HG03280 (cell line): ENCODE data around the gene TOX2.

Source experiments
- ATAC-seq: cut with Tn5 transposase; IDR thresholded peaks from one replicate; pipeline ENCODE4 v1.9.1; 2021; ENCODE audit warnings: mild to moderate bottlenecking, moderate library complexity; ENCODE audit not compliant: unreplicated experiment

The TOX2 gene

DNA sequence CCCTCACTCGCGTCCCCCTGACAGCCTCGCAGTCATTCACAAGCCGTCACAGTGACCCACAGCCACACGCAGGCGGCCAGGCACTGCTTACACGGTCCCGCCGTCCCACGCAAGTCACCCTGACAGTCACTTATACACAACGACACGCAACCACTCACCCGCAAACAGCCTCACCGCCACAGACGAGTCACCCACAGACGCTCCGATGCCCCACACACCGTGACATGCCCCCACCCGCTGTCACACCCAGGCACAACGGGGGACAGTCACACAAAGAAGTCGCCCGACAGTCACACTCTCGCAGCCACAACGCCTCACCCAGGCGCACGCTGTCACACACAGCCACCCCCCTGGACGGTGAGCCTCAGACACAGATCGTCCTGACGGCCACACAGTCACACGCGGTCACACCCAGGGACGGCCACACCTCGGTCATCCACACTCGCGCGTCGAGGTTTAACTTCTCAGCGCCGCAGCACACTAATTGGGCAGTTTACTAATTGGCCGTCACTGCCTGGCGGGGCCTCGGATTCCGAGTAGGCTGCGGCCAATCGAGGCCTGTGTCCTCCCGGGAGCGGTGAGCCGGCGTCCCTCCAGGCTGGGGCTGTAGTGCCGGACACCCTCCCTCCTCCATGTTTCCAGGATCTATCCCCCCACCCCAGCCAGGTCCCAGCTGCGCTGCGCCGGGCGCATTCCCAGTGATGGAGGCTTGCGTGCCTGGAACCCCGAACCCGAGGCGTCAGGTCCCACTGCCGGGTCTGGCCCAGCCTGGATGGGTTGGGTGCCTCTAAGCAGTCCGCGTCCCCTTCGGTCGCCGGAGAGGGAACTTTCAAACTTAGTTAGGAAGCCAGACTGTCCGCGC, 790 bp downstream of the TOX2 start:
- no peak for ATAC-seq

DNA sequence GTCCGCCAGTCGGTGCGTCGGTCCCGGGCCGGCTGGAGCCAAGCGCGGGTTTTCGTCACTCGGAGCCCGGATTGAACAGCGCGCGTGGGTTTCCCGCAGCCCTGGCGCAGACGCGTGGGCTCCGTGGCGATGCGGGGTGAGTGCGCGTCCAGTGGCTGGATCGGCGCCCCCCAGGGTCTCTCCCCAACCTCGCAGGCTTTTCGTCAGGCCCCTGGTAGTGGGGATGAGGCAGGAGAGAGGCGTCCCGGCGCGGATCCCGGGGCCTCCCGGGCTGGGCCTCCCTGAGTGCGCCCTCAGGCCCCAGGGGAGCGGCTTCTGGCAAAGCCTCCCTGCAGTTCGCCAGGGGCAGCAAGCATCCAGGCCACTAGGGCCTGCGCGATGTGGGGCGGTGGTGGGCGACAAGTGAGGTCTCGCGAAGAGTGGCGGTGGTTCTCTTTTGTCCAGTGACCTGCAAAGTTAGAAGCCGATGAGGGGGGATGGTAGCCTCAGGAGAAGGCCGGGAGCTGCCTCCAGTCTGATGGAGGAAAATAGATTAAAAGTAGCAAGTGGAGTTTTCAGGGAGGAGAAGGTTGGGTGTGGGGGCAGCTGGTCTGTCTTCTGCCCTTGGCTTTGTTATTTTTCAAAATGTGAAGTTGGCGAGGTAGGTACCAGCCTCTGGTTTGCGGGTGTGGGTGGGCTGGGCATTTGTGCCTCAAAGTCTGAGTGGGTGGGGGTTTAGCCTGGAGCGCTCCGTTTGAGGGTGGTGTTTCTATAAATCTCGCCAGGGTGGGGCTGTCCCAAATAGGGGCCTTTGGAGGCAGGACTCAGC, 1.6 kb downstream of the TOX2 start:
- ATAC-seq, result no peak

DNA sequence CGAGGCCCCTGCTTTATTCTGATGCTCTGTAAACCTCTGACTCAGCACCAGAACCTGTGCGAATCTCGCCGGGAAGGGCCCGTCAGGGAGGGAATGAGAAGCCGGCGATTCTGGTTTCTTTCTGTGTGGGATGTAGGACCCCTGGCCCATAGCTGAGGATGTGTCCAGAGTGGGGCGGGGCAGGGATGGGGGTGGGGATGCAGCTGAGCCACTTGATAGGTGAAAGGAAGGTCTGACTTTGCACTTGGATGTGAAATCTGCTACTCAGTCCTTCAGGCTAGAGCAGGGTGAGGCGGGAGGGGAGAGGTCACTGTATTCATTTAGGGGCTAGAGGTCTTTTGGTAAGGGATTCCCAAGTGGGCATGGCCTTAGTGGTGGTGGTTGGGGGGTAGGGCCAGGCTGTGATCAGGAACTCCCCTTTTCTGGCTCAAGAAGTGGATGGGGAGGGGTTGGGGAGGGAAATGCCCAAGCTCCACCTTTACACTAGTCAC, 2.3 kb downstream of the TOX2 start:
- ATAC-seq, result no peak

DNA sequence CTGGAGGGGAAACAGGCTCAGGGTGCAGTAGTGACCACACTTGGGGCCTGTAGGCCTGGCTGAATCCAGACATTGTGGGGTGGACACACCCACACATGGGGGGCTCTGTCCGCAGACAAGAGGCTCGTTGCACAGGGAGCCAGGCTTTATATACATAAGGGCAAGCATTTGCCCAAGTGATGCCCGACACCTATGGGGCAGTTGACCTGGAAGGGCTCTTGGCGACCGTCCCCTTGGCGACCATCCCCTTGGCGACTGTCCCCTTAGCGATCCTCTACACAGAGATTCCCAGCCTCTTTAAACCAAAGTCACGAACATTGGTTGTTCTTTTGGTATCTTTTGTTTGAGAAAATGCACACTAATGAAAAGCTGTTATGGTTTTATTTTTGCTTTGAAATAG, 2.7 kb downstream of the TOX2 start:
- no peak for ATAC-seq

DNA sequence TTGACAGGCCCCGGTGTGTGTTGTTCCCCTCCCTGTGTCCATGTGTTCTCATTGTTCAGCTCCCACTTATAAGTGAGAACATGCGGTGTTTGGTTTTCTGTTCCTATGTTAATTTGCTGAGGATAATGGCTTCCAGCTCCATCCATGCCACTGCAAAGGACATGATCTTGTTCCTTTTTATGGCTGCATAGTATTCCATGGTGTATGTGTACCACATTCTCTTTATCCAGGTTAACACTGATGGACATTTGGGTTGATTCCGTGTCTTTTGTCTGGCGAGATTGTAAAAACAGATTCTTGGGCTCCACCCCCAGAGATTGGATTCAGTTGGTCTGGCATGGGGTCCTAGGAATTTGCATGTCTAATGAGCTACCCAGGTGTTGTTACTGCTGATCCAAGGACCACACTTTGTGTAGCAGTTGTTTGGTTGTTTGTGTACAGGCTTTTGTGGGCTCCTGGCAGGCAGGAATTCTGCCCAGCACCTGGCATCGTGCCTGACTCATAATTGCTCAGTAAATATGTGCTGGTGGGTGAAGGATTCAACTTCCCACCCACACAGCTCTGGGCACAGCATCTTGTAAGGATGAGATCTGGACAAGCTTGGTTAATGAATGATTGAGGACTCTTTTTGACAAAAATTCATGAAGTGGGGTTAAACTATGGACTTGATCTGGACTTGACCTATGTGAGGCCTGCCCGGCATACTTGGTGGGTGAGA, 5.2 kb downstream of the TOX2 start:
- ATAC-seq, result no peak

DNA sequence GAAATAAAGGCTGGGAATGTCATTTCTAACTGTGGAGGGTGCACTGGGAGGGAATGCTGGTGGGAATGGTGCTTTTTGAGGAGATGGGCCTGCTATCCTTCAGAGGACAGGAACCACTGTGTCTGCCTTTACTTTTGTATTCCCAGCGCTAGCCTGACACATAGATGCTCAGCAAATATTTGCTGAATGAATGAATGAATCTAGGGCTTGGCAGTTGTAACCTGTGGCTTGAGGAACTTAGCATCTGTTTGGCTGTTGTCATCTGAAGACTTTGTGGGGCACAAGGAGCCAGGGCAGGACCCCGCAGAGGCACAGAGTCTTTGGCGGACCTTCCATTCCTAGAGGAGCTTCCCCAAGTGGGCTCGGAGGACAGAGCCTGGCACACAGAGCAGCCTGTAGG, 6.1 kb downstream of the TOX2 start:
- ATAC-seq, result no peak

DNA sequence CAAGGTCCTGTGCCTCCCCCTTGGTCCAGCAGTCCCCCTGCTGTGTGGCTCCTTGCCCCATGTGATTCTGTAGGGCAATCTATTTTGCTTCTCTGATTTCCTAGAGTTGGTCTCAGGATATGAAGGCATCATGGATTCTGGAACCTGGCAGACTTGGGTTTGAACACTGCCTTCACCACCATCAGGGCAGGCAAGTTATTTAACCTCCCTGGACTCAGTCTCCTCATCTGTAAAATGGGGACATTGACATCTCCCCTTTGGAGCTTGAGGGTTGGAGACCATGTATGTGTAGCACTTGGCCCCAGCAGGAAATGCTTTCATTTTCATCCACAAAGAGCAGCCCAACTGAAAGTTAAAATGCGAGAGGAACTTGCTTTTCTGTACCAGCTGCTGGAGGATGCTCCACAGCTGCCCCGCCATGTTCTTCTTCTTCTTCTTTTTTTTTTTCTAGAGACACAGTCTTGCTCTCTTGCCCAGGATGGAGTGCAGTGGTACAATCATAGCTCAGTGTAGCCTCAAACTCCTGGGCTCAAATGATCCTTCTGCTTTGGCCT, 6.7 kb downstream of the TOX2 start:
- no peak for ATAC-seq

DNA sequence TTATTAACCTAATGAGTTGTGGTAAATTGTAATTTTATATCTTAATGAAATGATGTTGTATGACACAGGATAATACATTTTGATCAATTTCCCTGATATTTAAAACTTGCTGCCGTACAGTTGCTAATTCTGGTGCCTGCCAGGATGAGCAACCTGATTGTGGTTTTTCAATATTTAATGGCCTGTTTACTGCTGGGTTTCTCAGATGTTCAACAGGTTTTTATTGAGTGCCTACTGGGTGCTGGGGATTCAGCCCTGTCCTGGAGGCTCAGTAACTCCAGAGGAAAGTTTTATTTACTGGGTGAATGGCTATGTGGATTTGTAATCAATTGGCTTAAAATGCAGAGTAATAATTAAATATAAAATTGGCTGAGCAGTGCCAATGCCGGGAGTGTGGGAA, 8.0 kb downstream of the TOX2 start:
- ATAC-seq, result no peak

DNA sequence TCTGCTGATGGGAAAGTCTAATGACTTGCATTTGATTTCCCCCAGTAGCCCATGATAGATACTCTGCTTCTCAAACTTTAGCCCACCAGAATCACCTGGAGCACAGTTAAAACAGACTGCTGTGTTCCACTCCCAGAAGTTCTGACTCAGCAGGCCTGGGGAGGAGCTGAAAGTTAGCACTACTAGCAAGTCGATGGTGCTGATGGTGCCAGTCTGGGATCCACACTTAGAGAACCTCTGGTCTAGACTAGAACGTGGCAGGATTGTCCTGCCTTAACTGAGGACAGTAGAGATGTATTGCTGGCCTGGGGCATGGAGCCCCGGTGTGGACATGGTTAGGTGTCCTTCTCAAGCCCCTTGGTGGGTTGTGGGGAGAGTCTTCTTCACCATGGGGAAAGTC, 8.7 kb downstream of the TOX2 start:
- no peak for ATAC-seq

DNA sequence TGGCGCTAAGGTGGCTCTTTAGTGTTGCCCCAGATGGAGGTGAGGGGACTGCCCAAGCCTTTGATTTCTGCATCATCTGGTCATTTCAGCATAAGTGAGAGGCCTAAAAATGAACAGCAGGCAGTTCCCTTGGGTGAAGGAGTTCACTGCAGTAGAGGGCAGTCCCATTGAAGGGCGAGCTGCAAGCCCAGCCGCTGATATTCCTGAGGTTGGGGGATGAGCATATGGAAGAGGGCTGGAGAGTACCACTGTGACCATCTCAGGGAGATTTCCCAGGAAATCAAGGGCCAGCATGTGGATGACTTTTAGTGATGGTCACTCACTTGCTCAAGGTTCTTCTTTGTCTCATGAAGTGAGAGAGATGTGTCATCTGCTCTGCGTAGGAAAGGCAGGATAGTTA, 9.3 kb downstream of the TOX2 start:
- ATAC-seq, result no peak

DNA sequence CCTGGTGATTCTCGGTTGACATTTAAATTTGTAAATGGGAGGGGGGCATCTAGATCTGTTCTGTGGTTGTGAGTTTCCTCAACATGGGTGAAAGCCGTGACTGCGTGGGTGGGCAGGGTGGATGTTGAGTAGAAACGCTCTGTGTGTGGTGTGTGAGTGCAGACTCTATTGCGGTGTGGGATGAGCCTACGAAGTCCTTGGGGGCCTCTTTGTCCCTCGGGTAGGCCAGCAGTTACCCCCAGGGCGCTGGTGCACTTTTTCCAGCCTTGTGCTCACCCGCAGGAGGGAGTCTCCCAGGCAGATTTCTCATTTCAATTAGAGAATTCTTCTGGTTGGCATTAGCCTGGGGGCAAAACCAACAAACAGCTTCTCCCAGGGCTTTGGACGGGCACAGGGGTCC, 10.6 kb downstream of the TOX2 start:
- no peak for ATAC-seq

DNA sequence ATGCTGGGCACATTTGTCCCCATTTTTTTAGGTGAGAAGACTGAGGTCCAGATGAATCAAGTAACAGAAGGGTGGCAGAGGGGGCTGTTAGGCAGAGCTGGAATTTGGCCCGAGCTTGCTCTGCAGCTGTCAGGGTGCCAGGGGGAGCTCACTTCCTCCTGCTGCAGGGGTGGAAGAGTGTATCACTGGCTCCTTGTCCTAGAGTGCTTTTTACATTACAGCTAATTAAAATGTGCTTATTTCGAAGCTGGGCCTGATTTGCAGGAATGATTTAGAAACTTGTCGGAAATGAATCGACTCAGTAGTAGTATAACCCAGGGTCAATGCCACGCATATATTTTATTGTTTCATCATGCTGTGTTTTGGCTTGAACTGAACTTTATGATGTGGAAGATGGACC, 11.1 kb downstream of the TOX2 start:
- ATAC-seq, result no peak

DNA sequence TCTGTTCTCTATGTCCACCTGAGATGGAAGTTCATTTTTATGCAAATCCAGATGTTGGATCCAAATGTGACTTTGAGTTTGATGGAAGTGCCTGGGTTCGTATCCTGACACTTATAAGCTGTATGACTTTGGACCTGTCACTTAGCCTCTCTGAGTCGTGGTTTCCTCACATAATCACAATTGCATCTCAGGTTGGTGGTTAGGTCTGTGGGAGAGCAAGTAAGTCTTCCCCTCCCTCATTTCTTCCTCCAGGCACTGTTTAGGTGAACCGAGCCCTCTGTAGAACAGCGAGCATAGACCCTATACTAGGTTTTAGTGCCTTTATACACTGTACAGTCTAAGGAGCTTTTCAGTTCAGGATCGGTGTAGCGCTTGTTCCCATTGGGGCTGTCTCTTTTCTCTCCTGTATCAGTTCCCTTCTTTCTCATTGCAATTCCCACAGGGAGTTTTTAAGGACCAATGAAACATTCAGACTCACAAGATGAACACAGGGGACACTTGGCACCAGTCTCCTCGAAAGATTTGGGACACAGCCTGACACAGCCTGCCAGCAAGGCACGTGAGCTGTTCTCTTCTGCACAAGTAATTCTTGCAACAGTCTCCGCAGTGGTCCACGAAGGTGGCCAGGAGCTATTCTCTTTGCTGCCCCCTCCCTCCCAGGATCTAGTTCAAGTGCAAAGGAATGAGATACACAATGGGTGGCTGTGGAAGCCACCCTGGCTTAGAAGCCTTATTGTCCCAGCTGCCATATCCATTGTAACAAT, 11.8 kb downstream of the TOX2 start:
- no peak for ATAC-seq

DNA sequence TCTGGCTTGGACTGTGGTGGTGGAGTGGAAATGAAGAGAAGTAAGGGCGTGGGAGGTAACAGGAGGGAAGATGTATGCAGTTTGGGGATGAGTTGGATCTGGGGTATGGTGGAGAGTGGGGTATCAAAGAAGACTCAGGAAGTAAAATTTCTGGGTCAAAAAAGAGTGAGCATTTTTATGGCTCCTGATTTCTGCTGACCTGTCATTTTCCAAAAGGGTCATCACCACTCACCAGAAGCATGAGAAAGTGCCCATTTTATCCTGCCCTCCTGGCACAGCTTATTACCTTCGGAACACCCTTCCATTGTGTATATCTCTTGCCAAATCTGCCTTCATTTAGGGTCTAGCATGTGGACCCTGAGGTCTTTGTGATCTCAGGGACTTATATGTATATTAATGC, 17.3 kb downstream of the TOX2 start:
- ATAC-seq, result no peak

DNA sequence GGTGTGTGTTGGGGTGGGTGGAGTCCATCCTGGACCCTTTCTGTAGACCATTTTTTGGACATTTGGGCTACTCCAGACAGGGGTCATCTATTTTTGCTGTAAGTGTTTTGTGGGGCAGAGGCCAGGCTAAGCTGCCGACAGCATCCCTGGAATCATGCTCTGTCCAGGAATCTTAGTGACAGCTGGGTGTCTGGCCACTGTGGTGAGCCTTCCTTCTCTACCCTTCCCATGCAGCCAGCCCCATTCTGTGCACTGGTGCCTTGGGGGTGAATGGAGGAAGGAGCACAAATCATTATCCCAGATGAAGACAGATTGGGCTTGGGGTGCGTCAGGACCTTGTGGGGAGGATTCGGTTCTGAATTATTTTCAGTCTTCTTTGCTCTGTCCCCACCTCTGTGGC, 20.2 kb downstream of the TOX2 start:
- no peak for ATAC-seq

DNA sequence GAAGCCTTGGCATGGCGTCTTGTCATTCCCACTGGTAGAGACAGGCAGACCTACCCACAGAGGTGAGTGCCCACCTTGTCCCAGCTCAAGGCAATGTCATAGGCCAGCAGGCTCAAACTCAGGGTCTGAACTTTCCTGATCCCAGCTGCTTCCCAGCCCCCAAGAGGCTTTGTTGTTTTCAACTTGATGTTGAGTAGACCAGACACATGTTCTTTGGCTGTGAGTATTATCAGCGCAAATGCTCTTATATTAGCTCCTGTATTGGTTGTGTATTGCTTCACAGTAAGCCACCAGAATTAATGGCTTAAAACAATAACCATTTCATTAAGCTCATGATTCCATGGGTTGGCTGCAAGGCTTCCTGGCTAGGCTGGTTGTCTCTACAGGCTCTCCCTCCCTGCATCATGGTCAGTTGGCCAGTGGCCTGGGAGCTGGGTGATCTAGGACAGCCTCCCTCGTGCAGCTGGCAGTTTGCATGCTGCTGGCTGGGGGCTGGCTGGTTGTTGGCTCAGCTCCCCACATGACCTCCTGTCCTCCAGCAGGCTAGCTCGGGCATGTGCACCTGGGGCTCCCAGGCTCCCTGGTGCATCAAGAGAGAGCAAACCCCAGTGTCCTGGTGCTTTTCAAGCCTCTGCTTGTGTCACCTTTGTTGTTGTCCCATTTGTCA, 21.6 kb downstream of the TOX2 start:
- no peak for ATAC-seq

DNA sequence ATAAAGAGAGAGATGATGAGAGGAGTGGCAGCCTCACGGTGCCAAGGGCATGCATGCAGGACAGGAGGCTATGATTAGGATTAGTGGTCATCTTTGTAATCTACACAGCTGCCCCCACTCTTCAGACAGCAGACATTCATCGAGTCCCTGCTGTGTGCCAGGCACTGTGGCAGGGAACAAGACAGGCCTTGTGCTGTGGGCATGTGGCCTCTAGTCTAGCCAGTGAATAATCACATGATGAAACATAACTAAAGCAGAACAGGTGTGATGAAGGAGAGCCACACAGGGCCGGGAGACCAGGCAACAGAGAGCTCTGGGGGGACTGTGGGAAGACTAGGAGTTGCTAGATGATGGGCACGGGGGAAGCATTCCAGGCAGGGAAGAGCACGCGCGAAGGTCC, 22.2 kb downstream of the TOX2 start:
- ATAC-seq, result no peak

DNA sequence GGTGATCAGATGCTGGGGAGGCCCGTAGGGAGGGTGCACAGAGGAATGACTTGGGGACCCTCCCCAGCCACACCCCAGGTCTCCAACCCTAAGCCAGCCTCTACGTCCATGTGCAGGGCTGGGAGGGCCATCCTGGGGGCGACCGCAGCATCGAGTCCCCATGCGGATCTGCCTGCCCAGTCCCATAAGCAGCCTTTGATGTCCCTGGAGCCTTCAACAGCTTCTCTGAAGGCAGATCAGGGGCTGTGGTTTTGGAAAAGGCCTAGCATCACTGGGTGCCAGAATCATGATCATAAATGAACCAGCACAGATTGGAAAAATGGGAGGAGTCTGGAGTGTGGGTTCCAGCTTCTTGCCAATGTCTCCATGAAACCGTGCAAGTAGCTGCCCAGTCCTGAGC, 22.9 kb downstream of the TOX2 start:
- no peak for ATAC-seq

DNA sequence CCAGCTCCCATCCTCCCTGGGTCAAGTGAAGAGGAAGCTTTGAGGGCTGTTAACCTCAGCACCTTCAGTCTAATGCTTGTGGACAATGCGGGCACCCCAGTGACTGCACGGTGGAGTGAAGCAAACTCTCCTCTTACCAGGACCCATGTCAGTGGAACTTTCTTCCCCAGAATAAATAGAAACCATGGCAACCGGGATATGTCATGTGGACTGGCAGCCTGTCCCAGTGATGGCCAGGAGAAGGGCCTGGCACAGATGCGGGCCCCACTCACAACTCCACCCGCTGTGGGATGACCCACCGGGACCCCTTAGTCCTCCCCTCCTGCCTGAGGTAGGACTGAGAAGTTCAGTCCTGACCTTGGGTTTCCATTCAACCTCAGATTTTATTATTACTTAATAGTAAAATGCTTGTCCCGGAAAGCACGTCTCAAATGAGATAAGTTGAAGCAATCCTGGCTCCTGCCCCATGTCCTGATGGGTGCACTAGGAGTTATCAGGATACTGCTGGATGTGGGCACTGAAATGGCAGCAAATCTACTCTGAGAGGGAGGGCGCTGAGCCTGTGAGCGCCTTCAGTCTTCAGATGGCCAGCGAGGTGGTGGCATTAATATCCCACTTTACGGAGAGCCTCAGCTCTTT, 23.5 kb downstream of the TOX2 start:
- ATAC-seq, result no peak
